CD14-positive monocyte (primary cell): ENCODE measurements around the gene RAC3. TPM values are rescaled to one million over a fixed set of nuclear protein-coding genes. Genes with fewer than 3 reads are reported as not detected.

Experiments
- DNase-seq, 3 donors: peaks; one replicate each; pipeline ENCODE4 v3.0.0-alpha.2; 2011 to 2022
- H2AFZ ChIP-seq: 2 replicates; pipeline ENCODE4 v1.6.0; 2012; ENCODE audit warnings: mild to moderate bottlenecking, low read depth, low read length, inconsistent platforms; ENCODE audit not compliant: insufficient read depth, poor library complexity, severe bottlenecking
- H3K27ac ChIP-seq, 2 donors: 1 replicate in 1 of 2; 2 replicates in 1 of 2; pipeline ENCODE4 v1.5.1; 2012 to 2013; ENCODE audit warnings: low read length in 2 of 2, control low read depth in 1 of 2, inconsistent platforms in 1 of 2, low read depth in 1 of 2, mild to moderate bottlenecking in 1 of 2
- H3K27me3 ChIP-seq, 2 donors: one replicate each; pipeline versions ENCODE4 v1.6.0 to v1.6.1; 2011 to 2013; ENCODE audit warnings: low read length in 2 of 2; ENCODE audit not compliant: control insufficient read depth in 2 of 2, insufficient read depth in 2 of 2
- H3K36me3 ChIP-seq, 2 donors: replicated peaks in 1 of 2; 1 replicate in 1 of 2; 2 replicates in 1 of 2; pipeline versions ENCODE4 v1.5.1 to v1.6.1; 2012 to 2013; ENCODE audit warnings: low read length in 2 of 2, control low read depth in 1 of 2, inconsistent platforms in 1 of 2, mild to moderate bottlenecking in 1 of 2; ENCODE audit not compliant: insufficient read depth in 2 of 2, control insufficient read depth in 1 of 2
- H3K4me1 ChIP-seq, 2 donors: 1 replicate in 1 of 2; 2 replicates in 1 of 2; pipeline versions ENCODE4 v1.5.1 to v1.6.1; 2012 to 2013; ENCODE audit warnings: low read length in 2 of 2, control low read depth in 1 of 2, inconsistent platforms in 1 of 2, mild to moderate bottlenecking in 1 of 2, moderate library complexity in 1 of 2; ENCODE audit not compliant: insufficient read depth in 2 of 2, control insufficient read depth in 1 of 2
- H3K4me2 ChIP-seq: replicated peaks from 2 replicates; pipeline ENCODE3; 2012; ENCODE audit warnings: low read length, moderate library complexity, mild to moderate bottlenecking; ENCODE audit not compliant: poor library complexity, severe bottlenecking; ENCODE audit errors: extremely low read depth
- H3K4me3 ChIP-seq, 3 experiments: fragments of 200-600 bp in 1 of 3; sonication (generic) in 1 of 3; replicated peaks in 1 of 3; 1 replicate in 2 of 3; 2 replicates in 1 of 3; pipeline ENCODE4 v1.5.1; 2011 to 2013; ENCODE audit warnings: low read length in 3 of 3, mild to moderate bottlenecking in 3 of 3, control low read depth in 2 of 3, low read depth in 2 of 3, inconsistent platforms in 1 of 3, moderate library complexity in 1 of 3
- H3K79me2 ChIP-seq: 2 replicates; pipeline ENCODE4 v1.6.0; 2012; ENCODE audit warnings: mild to moderate bottlenecking, control low read depth, inconsistent platforms, low read length, moderate library complexity; ENCODE audit not compliant: insufficient read depth
- H3K9ac ChIP-seq: 2 replicates; pipeline ENCODE4 v1.6.0; 2017; ENCODE audit warnings: low read length, mild to moderate bottlenecking; ENCODE audit not compliant: insufficient read depth, poor library complexity, severe bottlenecking
- H3K9me3 ChIP-seq, 2 donors: replicated peaks in 1 of 2; 1 replicate in 1 of 2; 2 replicates in 1 of 2; pipeline versions ENCODE4 v1.5.1 to v1.6.1; 2012 to 2013; ENCODE audit warnings: low read length in 2 of 2, control low read depth in 1 of 2; ENCODE audit not compliant: control insufficient read depth in 1 of 2, insufficient read depth in 1 of 2
- H4K20me1 ChIP-seq: 2 replicates; pipeline ENCODE4 v1.6.0; 2012; ENCODE audit warnings: mild to moderate bottlenecking, low read length, control low read depth, moderate library complexity; ENCODE audit not compliant: insufficient read depth
- H3K27ac Mint-ChIP-seq, 7 donors: one replicate each; pipeline ENCODE4 v1.8.0; 2020; ENCODE audit warnings: mild to moderate bottlenecking in 7 of 7, mixed read lengths in 7 of 7, moderate library complexity in 6 of 7, inconsistent platforms in 2 of 7
- H3K27me3 Mint-ChIP-seq, 3 donors: one replicate each; pipeline ENCODE4 v1.8.0; 2021 to 2022; ENCODE audit warnings: low read depth in 3 of 3, mild to moderate bottlenecking in 3 of 3, mixed read lengths in 3 of 3, moderate library complexity in 3 of 3, inconsistent platforms in 1 of 3
- H3K36me3 Mint-ChIP-seq, 2 donors: one replicate each; pipeline ENCODE4 v1.8.0; 2020; ENCODE audit warnings: mixed read lengths in 2 of 2, inconsistent platforms in 1 of 2, mild to moderate bottlenecking in 1 of 2
- H3K4me1 Mint-ChIP-seq: one replicate; pipeline ENCODE4 v1.8.0; 2020; ENCODE audit warnings: mild to moderate bottlenecking, mixed read lengths
- H3K4me3 Mint-ChIP-seq, 2 donors: one replicate each; pipeline ENCODE4 v1.8.0; 2020; ENCODE audit warnings: mild to moderate bottlenecking in 2 of 2, mixed read lengths in 2 of 2, moderate library complexity in 1 of 2
- H3K9me3 Mint-ChIP-seq, 7 donors: one replicate each; pipeline ENCODE4 v1.8.0; 2020 to 2022; ENCODE audit warnings: mixed read lengths in 7 of 7, mild to moderate bottlenecking in 6 of 7, moderate library complexity in 6 of 7, inconsistent platforms in 2 of 7
- WGBS: methylation state at CpG from one replicate; pipeline ENCODE4 v1.1.5; 2013; ENCODE audit warnings: missing lambda C conversion rate; ENCODE audit not compliant: insufficient coverage; 5-methylcytosine and 5-hydroxymethylcytosine counted together
- intact Hi-C, 2 donors: fragments of 100-400 bp; cut with micrococcal nuclease; formaldehyde crosslinking; loops; one replicate each; pipeline versions ENCODE4 v1.15.0 to v1.15.1; 2023
- polyA plus RNA-seq, 3 donors: library from polyadenylated mRNA; depleted of rRNA in 1 of 3; unstranded in 2 of 3; stranded (reverse) in 1 of 3; fragments of 300-500 nt in 2 of 3; fragments of >200 nt in 1 of 3; fragmentation: Illumina TruSeq in 2 of 3; gene quantifications; 1 replicate in 2 of 3; 2 replicates in 1 of 3; pipeline ENCODE4 v1.2.3, GENCODE V29; 2012 to 2021
- TF ChIP-seq, protein P1 (sequence below): fragments of 200-600 bp; IDR thresholded peaks from one replicate; pipeline ENCODE4 v1.8.0; 2022; ENCODE audit warnings: antibody characterized with exemption, mild to moderate bottlenecking

RAC3 gene
- polyA plus RNA-seq, 3 donors: 1.8 TPM; not detected in 2

DNA sequence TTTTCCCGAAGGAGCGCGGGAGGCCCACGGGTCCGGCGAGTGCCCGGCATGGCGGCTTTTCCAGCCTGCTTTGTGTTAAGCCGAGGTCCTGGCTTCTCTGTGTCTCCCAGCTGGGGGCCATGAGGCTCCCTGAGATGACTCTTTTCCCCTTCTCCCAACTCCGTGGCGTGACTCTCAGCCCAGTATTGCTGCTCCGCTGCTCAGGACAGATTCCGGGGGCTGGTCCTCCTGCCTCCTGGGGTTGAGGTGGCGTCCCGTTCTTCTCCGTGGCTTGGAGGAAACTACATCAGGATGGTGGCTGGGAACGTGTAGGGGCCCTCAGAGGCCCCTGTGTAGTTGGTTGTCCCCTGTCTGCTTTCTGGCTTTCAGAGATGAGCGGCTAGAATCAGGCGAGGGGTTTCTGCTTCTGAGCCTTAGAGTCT is 21.2 kb downstream of the RAC3 start:
- no peak overlapping the region for H2AFZ ChIP-seq
- intact Hi-C loops: loop anchor here in 1 of 2 donors (5.0 kb wide), 1 partner anchor 45 kb away; the partner anchor contains the start of gene FASN
- no peaks in the 10 kb centered on the region for H3K9me3 ChIP-seq
- peaks cover 19% of the 10 kb centered on the region for H3K4me1 Mint-ChIP-seq
- peak overlapping the region; percentile 69 for H3K9ac ChIP-seq
- no peaks in the 10 kb centered on the region for H3K9me3 Mint-ChIP-seq
- peaks cover 24% of the 10 kb centered on the region for H3K79me2 ChIP-seq
- H3K4me3 ChIP-seq: peak overlapping the region; percentile 66 to 88 (median 70)
- no peak for DNase-seq
- peaks cover 23% of the 10 kb centered on the region for H4K20me1 ChIP-seq
- peak overlapping the region in 1 of 2 donors; percentile 64 for H3K27ac ChIP-seq
- H3K36me3 Mint-ChIP-seq: peaks cover 21 to 64% of the 10 kb centered on the region in 2 donors
- peaks cover 20 to 29% of the 10 kb centered on the region in 2 donors for H3K4me1 ChIP-seq
- TF ChIP-seq, protein P1, sequence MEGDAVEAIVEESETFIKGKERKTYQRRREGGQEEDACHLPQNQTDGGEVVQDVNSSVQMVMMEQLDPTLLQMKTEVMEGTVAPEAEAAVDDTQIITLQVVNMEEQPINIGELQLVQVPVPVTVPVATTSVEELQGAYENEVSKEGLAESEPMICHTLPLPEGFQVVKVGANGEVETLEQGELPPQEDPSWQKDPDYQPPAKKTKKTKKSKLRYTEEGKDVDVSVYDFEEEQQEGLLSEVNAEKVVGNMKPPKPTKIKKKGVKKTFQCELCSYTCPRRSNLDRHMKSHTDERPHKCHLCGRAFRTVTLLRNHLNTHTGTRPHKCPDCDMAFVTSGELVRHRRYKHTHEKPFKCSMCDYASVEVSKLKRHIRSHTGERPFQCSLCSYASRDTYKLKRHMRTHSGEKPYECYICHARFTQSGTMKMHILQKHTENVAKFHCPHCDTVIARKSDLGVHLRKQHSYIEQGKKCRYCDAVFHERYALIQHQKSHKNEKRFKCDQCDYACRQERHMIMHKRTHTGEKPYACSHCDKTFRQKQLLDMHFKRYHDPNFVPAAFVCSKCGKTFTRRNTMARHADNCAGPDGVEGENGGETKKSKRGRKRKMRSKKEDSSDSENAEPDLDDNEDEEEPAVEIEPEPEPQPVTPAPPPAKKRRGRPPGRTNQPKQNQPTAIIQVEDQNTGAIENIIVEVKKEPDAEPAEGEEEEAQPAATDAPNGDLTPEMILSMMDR: no peak
- H3K27me3 ChIP-seq: no peaks in the 10 kb centered on the region
- peaks cover 51 to 63% of the 10 kb centered on the region in 2 donors for H3K36me3 ChIP-seq
- peak overlapping the region; percentile 97 for H3K4me2 ChIP-seq
- H3K27me3 Mint-ChIP-seq: no peaks in the 10 kb centered on the region
- H3K4me3 Mint-ChIP-seq: peak overlapping the region; percentile 76 to 85
- 33% methylated on average over 19 of the region's 19 CpGs for WGBS
- peak overlapping the region in 2 of 7 donors; percentile 46 to 48 for H3K27ac Mint-ChIP-seq

DNA sequence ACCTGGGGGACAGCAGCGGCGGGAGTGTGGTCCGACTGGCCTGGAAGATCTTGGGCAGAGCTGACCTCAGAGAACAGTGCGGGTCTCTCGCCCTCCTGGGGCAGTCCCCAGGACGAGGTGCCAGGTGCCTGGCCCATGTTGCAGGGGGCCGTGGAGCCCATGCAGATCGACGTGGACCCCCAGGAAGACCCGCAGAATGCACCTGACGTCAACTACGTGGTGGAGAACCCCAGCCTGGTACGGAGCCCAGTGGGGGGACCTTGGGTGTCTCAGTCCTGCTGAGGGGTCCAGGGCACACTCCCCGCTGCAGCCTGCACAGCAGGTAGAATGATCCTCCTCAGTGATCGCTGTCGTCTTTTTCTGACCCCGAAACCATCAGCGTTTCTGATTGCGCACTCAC is 21.7 kb downstream of the RAC3 start:
- peaks cover 24% of the 10 kb centered on the region for H3K79me2 ChIP-seq
- Mint-ChIP-seq H3K4me1 (peaks cover 19% of the 10 kb centered on the region), H3K27me3 (no peaks in the 10 kb centered on the region), H3K36me3 (peaks cover 23 to 64% of the 10 kb centered on the region in 2 donors), H3K27ac (peak overlapping the region in 1 of 7 donors; percentile 18), H3K9me3 (no peaks in the 10 kb centered on the region), H3K4me3 (peak overlapping the region; percentile 76 to 85)
- H4K20me1 ChIP-seq: peaks cover 23% of the 10 kb centered on the region
- H3K9ac ChIP-seq: no peak overlapping the region
- peaks cover 20 to 29% of the 10 kb centered on the region in 2 donors for H3K4me1 ChIP-seq
- TF ChIP-seq, protein P1: no peak
- H3K27ac ChIP-seq: no peak overlapping the region
- 97% methylated on average over 19 of the region's 19 CpGs for WGBS
- no peaks in the 10 kb centered on the region for H3K9me3 ChIP-seq
- no peaks in the 10 kb centered on the region for H3K27me3 ChIP-seq
- intact Hi-C loops: loop anchor here in 1 of 2 donors (5.0 kb wide), 1 partner anchor 44 kb away; the partner anchor contains the start of gene FASN
- no peak overlapping the region for H2AFZ ChIP-seq
- peaks cover 52 to 63% of the 10 kb centered on the region in 2 donors for H3K36me3 ChIP-seq
- peak overlapping the region in 1 of 3 experiments; percentile 88 for H3K4me3 ChIP-seq
- no peak for DNase-seq
- H3K4me2 ChIP-seq: peak overlapping the region; percentile 97
